GM23248 (cell line): ENCODE measurements around the gene AGR2.

Experiments
- EZH2 ChIP-seq: fragments of 200-600 bp; sonication (generic); IDR thresholded peaks from 2 replicates; pipeline ENCODE4 v1.6.1; 2018; ENCODE audit warnings: antibody characterized with exemption, mild to moderate bottlenecking; ENCODE audit not compliant: insufficient read depth, poor library complexity, severe bottlenecking
- EZH2phosphoT487 ChIP-seq: fragments of 200-600 bp; sonication (generic); IDR thresholded peaks from 2 replicates; pipeline ENCODE4 v1.6.1; 2018; ENCODE audit warnings: antibody characterized with exemption, moderate library complexity, mild to moderate bottlenecking, low read depth; ENCODE audit not compliant: insufficient read depth

GRCh38 chr7:16759840-16760239 is 45.0 kb downstream of the AGR2 start:
- no peak for TF ChIP-seq EZH2
- no peak for TF ChIP-seq EZH2phosphoT487
